Measurements from ENCODE around the gene ARHGDIG.

GRCh38 chr16:305916-306626 lies 25.7 kb downstream of the ARHGDIG start:
- TF ChIP-seq CTCF (IDR thresholded peaks at IDR 0.05; ENCODE audit: low read depth, low read length, missing input control) (no peak), TAF1 (conservative IDR thresholded peaks at IDR 0.05) (no peak), SP1 (IDR thresholded peaks at IDR 0.05) (no peak)

All from liver (tissue), 3 donors.